ENCODE results near the gene RNF217. TPM values are rescaled to one million over a fixed set of nuclear protein-coding genes. Genes with fewer than 3 reads are reported as not detected.
A peak's percentile ranks its signal among the peaks of the same experiment; 100 is the strongest.

RNF217 gene
- total RNA-seq, 6 donors from 2014 or later, result 14.6 to 55.5 (median 31.9) TPM

- H3K36me3 ChIP-seq, result no peaks in the 10 kb centered on the region
These were observed 46.7 kb downstream of the RNF217 start for GRCh38 chr6:125008957-125009356.

GRCh38 chr6:125009578-125009977 lies 47.3 kb downstream of the RNF217 start:
- no peak overlapping the region for H3K27ac ChIP-seq
- TF ChIP-seq POLR2A (IDR thresholded peaks at IDR 0.05), result no peak
- TF ChIP-seq, protein P1, sequence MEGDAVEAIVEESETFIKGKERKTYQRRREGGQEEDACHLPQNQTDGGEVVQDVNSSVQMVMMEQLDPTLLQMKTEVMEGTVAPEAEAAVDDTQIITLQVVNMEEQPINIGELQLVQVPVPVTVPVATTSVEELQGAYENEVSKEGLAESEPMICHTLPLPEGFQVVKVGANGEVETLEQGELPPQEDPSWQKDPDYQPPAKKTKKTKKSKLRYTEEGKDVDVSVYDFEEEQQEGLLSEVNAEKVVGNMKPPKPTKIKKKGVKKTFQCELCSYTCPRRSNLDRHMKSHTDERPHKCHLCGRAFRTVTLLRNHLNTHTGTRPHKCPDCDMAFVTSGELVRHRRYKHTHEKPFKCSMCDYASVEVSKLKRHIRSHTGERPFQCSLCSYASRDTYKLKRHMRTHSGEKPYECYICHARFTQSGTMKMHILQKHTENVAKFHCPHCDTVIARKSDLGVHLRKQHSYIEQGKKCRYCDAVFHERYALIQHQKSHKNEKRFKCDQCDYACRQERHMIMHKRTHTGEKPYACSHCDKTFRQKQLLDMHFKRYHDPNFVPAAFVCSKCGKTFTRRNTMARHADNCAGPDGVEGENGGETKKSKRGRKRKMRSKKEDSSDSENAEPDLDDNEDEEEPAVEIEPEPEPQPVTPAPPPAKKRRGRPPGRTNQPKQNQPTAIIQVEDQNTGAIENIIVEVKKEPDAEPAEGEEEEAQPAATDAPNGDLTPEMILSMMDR (IDR thresholded peaks at IDR 0.05), result no peak
- TF ChIP-seq POLR2AphosphoS5 (IDR thresholded peaks at IDR 0.05), result no peak
- no peak for TF ChIP-seq EP300 (IDR thresholded peaks at IDR 0.05)
- no peak overlapping the region for H3K4me3 ChIP-seq
- no peaks in the 10 kb centered on the region for H3K27me3 ChIP-seq
- DNase-seq (no peak), ATAC-seq (ENCODE audit: low FRiP score in 2 of 2) (no peak)
- WGBS, 2 donors, result 42 to 51% methylated on average over 4 of the region's 4 CpGs
- H3K4me1 ChIP-seq, result peaks cover 0 to 20% (median 7%) of the 10 kb centered on the region in 4 donors
- H3K36me3 ChIP-seq, result no peaks in the 10 kb centered on the region
- H3K9me3 ChIP-seq, result no peaks in the 10 kb centered on the region

More at GRCh38 chr6:125008957-125009356, 46.7 kb downstream of the RNF217 start:
- peaks cover under 1 to 16% (median 6%) of the 10 kb centered on the region in 4 donors for H3K4me1 ChIP-seq
- no peaks in the 10 kb centered on the region for H3K27me3 ChIP-seq
- no peak overlapping the region for H3K4me3 ChIP-seq
- ATAC-seq (ENCODE audit: low FRiP score in 2 of 2) (no peak), DNase-seq (no peak)
- no peak overlapping the region for H3K27ac ChIP-seq
- TF ChIP-seq POLR2A (IDR thresholded peaks at IDR 0.05), result no peak
- TF ChIP-seq, protein P1 (IDR thresholded peaks at IDR 0.05), result no peak
- no peak for TF ChIP-seq EP300 (IDR thresholded peaks at IDR 0.05)
- no peak for TF ChIP-seq POLR2AphosphoS5 (IDR thresholded peaks at IDR 0.05)
- no peaks in the 10 kb centered on the region for H3K9me3 ChIP-seq
- WGBS, 2 donors, result 73 to 78% methylated on average over 1 of the region's 1 CpG

DNA sequence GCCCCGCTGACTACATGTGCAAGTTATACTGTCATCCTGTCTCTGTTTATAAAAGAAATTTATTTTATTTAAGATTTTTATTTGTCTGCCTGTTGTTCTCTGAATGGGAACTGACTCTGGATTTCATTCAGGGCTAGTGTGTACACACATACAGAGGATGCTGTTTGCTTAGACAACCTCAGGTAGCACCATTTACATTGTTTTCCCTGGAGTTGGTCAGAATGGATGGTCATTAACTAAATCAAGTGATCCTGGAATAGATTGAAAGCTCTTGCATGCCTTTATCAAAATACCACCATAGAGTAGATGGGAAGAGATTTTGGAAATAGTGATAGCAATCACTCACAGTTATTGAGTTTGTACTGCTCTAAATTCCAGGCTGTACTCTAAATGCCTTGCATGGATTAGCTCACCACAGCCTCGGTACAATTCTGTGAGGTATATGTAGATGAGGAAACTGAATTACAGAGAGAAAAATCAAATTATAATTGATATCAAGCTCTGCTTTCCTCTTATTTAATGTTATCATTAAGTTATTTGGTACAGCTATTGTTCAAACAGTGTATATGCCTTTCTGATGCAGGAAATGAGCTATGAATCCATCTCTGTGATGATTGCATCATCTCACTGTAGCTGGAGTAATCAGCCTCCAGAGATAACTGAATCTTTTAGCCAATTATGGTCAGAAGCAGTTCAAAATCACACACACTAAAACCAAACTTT lies 51.9 kb downstream of the RNF217 start:
- Histone ChIP-seq H3K27me3 (no peaks in the 10 kb centered on the region), H3K4me3 (no peak overlapping the region), H3K4me1 (peaks cover 0 to 18% (median 7%) of the 10 kb centered on the region in 4 donors), H3K9me3 (no peaks in the 10 kb centered on the region), H3K36me3 (no peaks in the 10 kb centered on the region), H3K27ac (no peak overlapping the region)
- peak in 1 of 2 donors; percentile 65 for ATAC-seq (ENCODE audit: low FRiP score in 2 of 2)
- DNase-seq, result no peak
- TF ChIP-seq, protein P1 (IDR thresholded peaks at IDR 0.05), result no peak
- TF ChIP-seq POLR2A (IDR thresholded peaks at IDR 0.05) (no peak), EP300 (IDR thresholded peaks at IDR 0.05) (no peak), POLR2AphosphoS5 (IDR thresholded peaks at IDR 0.05) (no peak)
- WGBS, 2 donors, result 69 to 78% methylated on average over 2 of the region's 2 CpGs

DNA sequence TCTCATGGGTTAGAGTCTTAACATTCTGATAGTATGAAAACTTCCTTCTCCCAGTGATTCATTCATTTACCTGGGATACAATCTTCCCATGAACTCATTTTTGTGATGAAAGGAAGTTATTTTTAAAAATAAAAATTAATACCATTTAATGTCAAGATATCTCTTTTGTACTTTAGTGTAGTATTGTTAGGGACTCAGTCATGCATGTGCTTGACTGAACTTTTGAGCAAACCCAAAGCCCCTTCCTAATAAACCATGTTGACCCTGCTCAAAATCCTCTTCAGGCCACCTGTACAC lies 52.4 kb downstream of the RNF217 start:
- no peak overlapping the region for H3K4me3 ChIP-seq
- no peaks in the 10 kb centered on the region for H3K9me3 ChIP-seq
- DNase-seq (no peak), ATAC-seq (ENCODE audit: low FRiP score in 2 of 2) (no peak)
- H3K27ac ChIP-seq, result no peak overlapping the region
- peaks cover 0 to 12% (median 7%) of the 10 kb centered on the region in 4 donors for H3K4me1 ChIP-seq
- TF ChIP-seq, protein P1 (IDR thresholded peaks at IDR 0.05), result no peak
- TF ChIP-seq EP300 (IDR thresholded peaks at IDR 0.05), result no peak
- no peak for TF ChIP-seq POLR2A (IDR thresholded peaks at IDR 0.05)
- no peak for TF ChIP-seq POLR2AphosphoS5 (IDR thresholded peaks at IDR 0.05)
- no peaks in the 10 kb centered on the region for H3K27me3 ChIP-seq
- H3K36me3 ChIP-seq, result no peaks in the 10 kb centered on the region

GRCh38 chr6:125015152-125015551 lies 52.9 kb downstream of the RNF217 start:
- DNase-seq, result no peak
- Histone ChIP-seq H3K27me3 (no peaks in the 10 kb centered on the region), H3K4me3 (no peak overlapping the region), H3K9me3 (no peaks in the 10 kb centered on the region), H3K27ac (no peak overlapping the region), H3K36me3 (no peaks in the 10 kb centered on the region), H3K4me1 (peaks cover 0 to 9% (median 5%) of the 10 kb centered on the region in 4 donors)
- ATAC-seq (ENCODE audit: low FRiP score in 2 of 2), result no peak
- WGBS, 2 donors, result 93% methylated on average over 4 of the region's 4 CpGs
- TF ChIP-seq, protein P1 (IDR thresholded peaks at IDR 0.05), result no peak
- TF ChIP-seq EP300 (IDR thresholded peaks at IDR 0.05) (no peak), POLR2A (IDR thresholded peaks at IDR 0.05) (no peak), POLR2AphosphoS5 (IDR thresholded peaks at IDR 0.05) (no peak)
